NB4 (cell line): Measurements from ENCODE around the gene DYSF.

Source experiments
- POLR2A ChIP-seq: IDR thresholded peaks from 2 replicates; pipeline ENCODE4 v1.6.1; 2011; ENCODE audit warnings: mild to moderate bottlenecking; ENCODE audit not compliant: insufficient read length; ENCODE audit errors: extremely low read depth
- TF ChIP-seq, protein P1 (sequence below): IDR thresholded peaks from one replicate; pipeline ENCODE4 v1.5.1; 2012; ENCODE audit warnings: low read depth, low read length

DNA sequence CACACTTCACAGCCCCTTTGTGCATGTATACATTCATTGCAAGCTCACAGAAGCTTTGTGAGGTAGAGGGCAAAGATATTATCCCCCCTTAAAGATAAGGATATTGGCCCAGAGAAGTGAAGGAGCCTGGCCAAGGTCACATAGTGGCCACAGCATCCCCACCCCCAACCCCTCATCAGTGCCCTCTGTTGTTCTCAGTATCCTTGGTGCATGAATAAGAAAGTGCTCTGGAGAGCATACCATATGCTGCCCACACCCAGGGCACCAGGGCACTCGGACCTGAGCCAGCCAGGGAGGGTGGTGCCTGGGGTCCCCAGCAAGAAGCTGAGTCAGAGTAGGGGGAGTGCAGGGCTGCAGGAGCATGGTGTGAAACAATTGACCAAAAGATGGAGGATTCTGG, 3.3 kb downstream of the DYSF start:
- no peak for TF ChIP-seq POLR2A
- TF ChIP-seq, protein P1, sequence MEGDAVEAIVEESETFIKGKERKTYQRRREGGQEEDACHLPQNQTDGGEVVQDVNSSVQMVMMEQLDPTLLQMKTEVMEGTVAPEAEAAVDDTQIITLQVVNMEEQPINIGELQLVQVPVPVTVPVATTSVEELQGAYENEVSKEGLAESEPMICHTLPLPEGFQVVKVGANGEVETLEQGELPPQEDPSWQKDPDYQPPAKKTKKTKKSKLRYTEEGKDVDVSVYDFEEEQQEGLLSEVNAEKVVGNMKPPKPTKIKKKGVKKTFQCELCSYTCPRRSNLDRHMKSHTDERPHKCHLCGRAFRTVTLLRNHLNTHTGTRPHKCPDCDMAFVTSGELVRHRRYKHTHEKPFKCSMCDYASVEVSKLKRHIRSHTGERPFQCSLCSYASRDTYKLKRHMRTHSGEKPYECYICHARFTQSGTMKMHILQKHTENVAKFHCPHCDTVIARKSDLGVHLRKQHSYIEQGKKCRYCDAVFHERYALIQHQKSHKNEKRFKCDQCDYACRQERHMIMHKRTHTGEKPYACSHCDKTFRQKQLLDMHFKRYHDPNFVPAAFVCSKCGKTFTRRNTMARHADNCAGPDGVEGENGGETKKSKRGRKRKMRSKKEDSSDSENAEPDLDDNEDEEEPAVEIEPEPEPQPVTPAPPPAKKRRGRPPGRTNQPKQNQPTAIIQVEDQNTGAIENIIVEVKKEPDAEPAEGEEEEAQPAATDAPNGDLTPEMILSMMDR = no peak
